ENCODE results near the gene B3GNT7.
A peak's percentile ranks its signal among the peaks of the same experiment; 100 is the strongest.

Gene B3GNT7

DNA sequence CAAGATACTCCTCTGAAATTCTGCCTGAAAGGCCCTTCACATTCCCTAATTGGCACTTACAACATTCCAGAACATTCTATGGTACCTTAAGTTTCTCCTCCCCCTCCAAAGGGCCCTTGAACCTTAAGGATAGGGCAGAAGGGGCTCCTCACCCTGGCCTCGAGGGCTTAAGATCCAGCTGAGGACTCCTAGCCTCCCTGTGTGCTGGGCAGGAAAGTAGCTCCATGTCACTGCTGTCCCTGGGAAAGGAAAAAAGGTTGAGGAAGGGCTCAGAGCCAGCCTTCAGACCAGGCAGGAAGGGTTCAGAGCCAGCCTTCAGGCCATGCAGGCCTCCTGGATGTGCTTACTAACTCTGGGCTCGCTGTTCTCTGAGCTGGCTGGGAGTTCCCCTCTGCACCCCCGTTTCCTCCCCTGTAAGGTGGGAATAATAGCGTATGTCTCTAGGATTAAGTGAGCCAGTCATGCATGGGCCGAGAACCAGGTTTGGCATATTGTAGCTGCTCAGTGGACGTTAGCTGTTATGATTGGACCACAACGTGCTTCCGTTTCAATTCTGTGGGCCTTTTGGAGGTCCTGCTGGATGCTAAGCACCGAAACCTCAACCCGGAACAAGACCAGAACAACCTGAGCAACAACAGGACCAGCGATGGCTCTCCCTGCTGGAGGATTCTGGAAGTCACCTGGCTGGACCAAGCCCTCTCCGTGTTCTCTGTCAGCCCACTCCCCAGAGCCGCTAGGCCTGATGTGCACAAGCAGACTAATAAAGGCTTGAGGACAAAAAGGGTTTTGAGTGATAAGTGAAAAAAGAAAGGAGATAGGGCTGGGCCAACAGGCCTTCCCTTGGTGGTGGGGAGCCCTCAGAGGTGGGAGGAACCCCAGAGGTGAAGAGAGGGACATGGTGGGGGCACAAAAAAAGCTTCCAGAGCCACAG is 1.0 kb upstream of the B3GNT7 start:
- Histone ChIP-seq H2AFZ (ENCODE audit: low read length) (no peak overlapping the region), H4K20me1 (ENCODE audit: insufficient read depth, low read length) (no peaks in the 10 kb centered on the region), H3F3A (ENCODE audit: insufficient read depth, low read length) (no peaks in the 10 kb centered on the region), H3K36me3 (ENCODE audit: insufficient read depth, low read length) (no peaks in the 10 kb centered on the region), H3K9me3 (ENCODE audit: low read length) (no peaks in the 10 kb centered on the region), H3K9me2 (ENCODE audit: low read depth, low read length) (no peaks in the 10 kb centered on the region), H3K4me1 (ENCODE audit: insufficient read depth, low read length, severe bottlenecking) (peaks cover 45% of the 10 kb centered on the region), H3K4me3 (ENCODE audit: low read depth, low read length, poor library complexity, severe bottlenecking) (peak overlapping the region; percentile 63), H3K4me2 (ENCODE audit: low read length) (peak overlapping the region; percentile 83), H3K27ac (ENCODE audit: low read depth, low read length, poor library complexity, severe bottlenecking) (peak overlapping the region; percentile 91), H3K27me3 (ENCODE audit: insufficient read depth, low read length) (no peaks in the 10 kb centered on the region), H3K79me2 (ENCODE audit: insufficient read depth, low read length) (no peaks in the 10 kb centered on the region), H3K9ac (ENCODE audit: low read length) (peak overlapping the region; percentile 75)
- TF ChIP-seq, protein P1, sequence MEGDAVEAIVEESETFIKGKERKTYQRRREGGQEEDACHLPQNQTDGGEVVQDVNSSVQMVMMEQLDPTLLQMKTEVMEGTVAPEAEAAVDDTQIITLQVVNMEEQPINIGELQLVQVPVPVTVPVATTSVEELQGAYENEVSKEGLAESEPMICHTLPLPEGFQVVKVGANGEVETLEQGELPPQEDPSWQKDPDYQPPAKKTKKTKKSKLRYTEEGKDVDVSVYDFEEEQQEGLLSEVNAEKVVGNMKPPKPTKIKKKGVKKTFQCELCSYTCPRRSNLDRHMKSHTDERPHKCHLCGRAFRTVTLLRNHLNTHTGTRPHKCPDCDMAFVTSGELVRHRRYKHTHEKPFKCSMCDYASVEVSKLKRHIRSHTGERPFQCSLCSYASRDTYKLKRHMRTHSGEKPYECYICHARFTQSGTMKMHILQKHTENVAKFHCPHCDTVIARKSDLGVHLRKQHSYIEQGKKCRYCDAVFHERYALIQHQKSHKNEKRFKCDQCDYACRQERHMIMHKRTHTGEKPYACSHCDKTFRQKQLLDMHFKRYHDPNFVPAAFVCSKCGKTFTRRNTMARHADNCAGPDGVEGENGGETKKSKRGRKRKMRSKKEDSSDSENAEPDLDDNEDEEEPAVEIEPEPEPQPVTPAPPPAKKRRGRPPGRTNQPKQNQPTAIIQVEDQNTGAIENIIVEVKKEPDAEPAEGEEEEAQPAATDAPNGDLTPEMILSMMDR (IDR thresholded peaks at IDR 0.05; ENCODE audit: low read length), result peak; percentile 55
- no peak for TF ChIP-seq EZH2 (IDR thresholded peaks at IDR 0.05; ENCODE audit: borderline replicate concordance, low read length)

DNA sequence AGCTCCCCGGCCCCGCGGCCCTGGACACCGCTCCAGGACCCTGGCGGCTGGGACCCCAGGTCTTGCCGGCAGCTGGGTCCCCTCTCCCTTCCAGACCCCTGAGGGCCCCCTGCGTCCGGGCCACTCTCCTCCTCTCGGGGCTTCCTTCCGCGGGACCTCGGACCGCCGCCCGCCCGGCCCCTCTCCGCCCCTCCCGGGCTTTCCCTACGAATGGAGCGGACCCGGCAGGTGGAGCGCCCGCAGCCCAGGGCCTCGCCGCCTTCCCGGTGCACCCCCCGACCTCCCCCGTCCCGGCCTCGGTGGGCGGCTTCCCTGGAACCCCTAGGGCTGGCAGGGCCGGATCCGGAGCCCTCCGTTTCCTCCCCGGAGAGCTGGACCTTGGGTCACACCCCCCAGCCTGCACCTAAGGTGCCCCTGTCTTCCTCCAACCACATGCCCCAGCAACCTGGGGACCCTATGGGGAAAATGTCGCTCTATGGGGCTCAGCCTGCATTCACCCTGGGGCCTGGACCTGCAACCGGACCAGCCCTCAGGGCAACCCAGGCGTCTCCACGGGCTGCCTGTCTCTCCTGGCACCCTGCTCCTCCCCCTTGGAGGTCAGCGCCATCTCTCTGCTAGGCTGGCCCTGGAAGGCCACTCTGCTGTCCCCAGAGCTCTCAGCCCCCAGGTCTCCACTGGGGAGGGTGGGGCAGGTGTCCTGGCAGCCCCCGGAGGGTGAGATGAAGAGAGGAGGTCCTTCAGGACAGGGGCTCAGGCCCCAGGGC is 730 bp downstream of the B3GNT7 start:
- no peaks in the 10 kb centered on the region for H3K36me3 ChIP-seq (ENCODE audit: insufficient read depth, low read length)
- no peak overlapping the region for H2AFZ ChIP-seq (ENCODE audit: low read length)
- H3K9ac ChIP-seq (ENCODE audit: low read length), result peak overlapping the region; percentile 75
- H3F3A ChIP-seq (ENCODE audit: insufficient read depth, low read length), result no peaks in the 10 kb centered on the region
- H3K27ac ChIP-seq (ENCODE audit: low read depth, low read length, poor library complexity, severe bottlenecking), result no peak overlapping the region
- H3K9me2 ChIP-seq (ENCODE audit: low read depth, low read length), result no peaks in the 10 kb centered on the region
- peak overlapping the region; percentile 83 for H3K4me2 ChIP-seq (ENCODE audit: low read length)
- H3K4me3 ChIP-seq (ENCODE audit: low read depth, low read length, poor library complexity, severe bottlenecking), result peak overlapping the region; percentile 63
- no peak for TF ChIP-seq EZH2 (IDR thresholded peaks at IDR 0.05; ENCODE audit: borderline replicate concordance, low read length)
- TF ChIP-seq, protein P1 (IDR thresholded peaks at IDR 0.05; ENCODE audit: low read length), result no peak
- no peaks in the 10 kb centered on the region for H3K79me2 ChIP-seq (ENCODE audit: insufficient read depth, low read length)
- no peaks in the 10 kb centered on the region for H3K9me3 ChIP-seq (ENCODE audit: low read length)
- no peaks in the 10 kb centered on the region for H3K27me3 ChIP-seq (ENCODE audit: insufficient read depth, low read length)
- no peaks in the 10 kb centered on the region for H4K20me1 ChIP-seq (ENCODE audit: insufficient read depth, low read length)
- H3K4me1 ChIP-seq (ENCODE audit: insufficient read depth, low read length, severe bottlenecking), result peaks cover 52% of the 10 kb centered on the region

DNA sequence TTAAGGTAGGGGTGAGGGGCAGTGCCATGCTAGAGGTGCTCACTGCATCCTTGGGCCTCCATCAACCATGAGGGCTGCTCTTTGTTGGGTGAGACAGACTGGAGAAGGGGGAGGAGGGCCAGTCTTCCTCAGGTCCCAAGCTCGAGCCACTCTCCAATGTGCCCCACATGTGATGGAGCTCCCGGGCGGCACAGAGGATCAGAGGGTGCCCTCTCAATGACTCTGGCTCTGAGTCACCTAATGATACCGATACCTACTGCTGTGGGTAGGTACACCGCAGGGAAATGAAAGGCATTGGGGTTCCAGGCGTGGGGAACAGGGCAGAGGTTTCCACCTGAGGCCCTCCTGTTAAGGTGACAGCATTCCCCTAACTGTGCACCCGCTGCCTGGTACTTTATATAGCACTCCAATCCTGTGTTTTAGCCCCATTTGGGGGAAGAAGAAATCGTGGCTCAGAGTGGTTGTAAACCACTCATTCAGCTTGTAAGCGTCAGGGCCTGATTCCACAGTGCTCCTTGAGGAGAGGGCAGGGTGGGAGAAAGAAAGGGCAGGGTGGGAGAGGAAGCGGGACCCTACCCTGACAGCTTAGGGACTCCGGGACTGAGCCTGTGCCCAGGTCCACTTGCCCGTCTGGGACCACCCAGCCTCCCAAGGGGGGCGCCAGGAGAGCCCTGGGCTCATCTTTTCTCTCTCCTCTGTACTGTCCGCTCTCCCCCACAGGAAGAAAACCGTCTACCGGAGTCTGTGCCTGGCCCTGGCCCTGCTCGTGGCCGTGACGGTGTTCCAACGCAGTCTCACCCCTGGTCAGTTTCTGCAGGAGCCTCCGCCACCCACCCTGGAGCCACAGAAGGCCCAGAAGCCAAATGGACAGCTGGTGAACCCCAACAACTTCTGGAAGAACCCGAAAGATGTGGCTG is 1.8 kb downstream of the B3GNT7 start:
- no peak overlapping the region for H3K4me3 ChIP-seq (ENCODE audit: low read depth, low read length, poor library complexity, severe bottlenecking)
- no peaks in the 10 kb centered on the region for H3K79me2 ChIP-seq (ENCODE audit: insufficient read depth, low read length)
- no peaks in the 10 kb centered on the region for H3K9me2 ChIP-seq (ENCODE audit: low read depth, low read length)
- no peaks in the 10 kb centered on the region for H3K36me3 ChIP-seq (ENCODE audit: insufficient read depth, low read length)
- H4K20me1 ChIP-seq (ENCODE audit: insufficient read depth, low read length), result no peaks in the 10 kb centered on the region
- no peaks in the 10 kb centered on the region for H3F3A ChIP-seq (ENCODE audit: insufficient read depth, low read length)
- no peak overlapping the region for H3K4me2 ChIP-seq (ENCODE audit: low read length)
- H3K27me3 ChIP-seq (ENCODE audit: insufficient read depth, low read length), result no peaks in the 10 kb centered on the region
- TF ChIP-seq EZH2 (IDR thresholded peaks at IDR 0.05; ENCODE audit: borderline replicate concordance, low read length), result no peak
- TF ChIP-seq, protein P1 (IDR thresholded peaks at IDR 0.05; ENCODE audit: low read length), result no peak
- no peak overlapping the region for H3K9ac ChIP-seq (ENCODE audit: low read length)
- H3K9me3 ChIP-seq (ENCODE audit: low read length), result no peaks in the 10 kb centered on the region
- no peak overlapping the region for H2AFZ ChIP-seq (ENCODE audit: low read length)
- no peak overlapping the region for H3K27ac ChIP-seq (ENCODE audit: low read depth, low read length, poor library complexity, severe bottlenecking)
- peaks cover 45% of the 10 kb centered on the region for H3K4me1 ChIP-seq (ENCODE audit: insufficient read depth, low read length, severe bottlenecking)
